Measurements from ENCODE around the gene HEATR3.

Gene HEATR3

DNA sequence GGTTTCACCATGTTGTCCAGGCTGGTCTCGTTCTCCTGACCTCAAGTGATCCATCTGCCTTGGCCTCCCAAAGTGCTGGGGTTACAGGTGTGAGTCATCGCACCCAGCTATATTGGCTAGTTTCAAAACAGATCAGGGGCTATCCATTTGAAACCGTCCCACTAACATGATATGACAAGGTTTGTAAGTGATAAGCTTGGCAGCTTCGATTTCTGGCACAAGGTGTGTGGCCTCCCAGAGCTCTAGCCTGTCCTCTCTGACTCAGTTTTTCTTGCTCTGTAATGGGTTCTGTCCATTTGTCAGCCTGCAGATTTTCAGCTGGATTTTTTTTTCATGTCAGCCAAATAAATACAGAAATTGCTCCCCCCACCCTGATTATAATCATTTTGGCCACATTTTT is 55.5 kb downstream of the HEATR3 start:
- no peak overlapping the region for H3K4me2 ChIP-seq (ENCODE audit: low read length)
- H3K79me2 ChIP-seq (ENCODE audit: insufficient read depth, low read length) = no peaks in the 10 kb centered on the region
- H3K9me3 ChIP-seq (ENCODE audit: low read length) = no peaks in the 10 kb centered on the region
- no peaks in the 10 kb centered on the region for H3K9me2 ChIP-seq (ENCODE audit: low read depth, low read length)
- no peaks in the 10 kb centered on the region for H4K20me1 ChIP-seq (ENCODE audit: insufficient read depth, low read length)
- H3K9ac ChIP-seq (ENCODE audit: low read length) = no peak overlapping the region
- no peaks in the 10 kb centered on the region for H3F3A ChIP-seq (ENCODE audit: insufficient read depth, low read length)
- H3K27me3 ChIP-seq (ENCODE audit: insufficient read depth, low read length) = no peaks in the 10 kb centered on the region
- H3K27ac ChIP-seq (ENCODE audit: low read depth, low read length, poor library complexity, severe bottlenecking) = no peak overlapping the region
- TF ChIP-seq, protein P1, sequence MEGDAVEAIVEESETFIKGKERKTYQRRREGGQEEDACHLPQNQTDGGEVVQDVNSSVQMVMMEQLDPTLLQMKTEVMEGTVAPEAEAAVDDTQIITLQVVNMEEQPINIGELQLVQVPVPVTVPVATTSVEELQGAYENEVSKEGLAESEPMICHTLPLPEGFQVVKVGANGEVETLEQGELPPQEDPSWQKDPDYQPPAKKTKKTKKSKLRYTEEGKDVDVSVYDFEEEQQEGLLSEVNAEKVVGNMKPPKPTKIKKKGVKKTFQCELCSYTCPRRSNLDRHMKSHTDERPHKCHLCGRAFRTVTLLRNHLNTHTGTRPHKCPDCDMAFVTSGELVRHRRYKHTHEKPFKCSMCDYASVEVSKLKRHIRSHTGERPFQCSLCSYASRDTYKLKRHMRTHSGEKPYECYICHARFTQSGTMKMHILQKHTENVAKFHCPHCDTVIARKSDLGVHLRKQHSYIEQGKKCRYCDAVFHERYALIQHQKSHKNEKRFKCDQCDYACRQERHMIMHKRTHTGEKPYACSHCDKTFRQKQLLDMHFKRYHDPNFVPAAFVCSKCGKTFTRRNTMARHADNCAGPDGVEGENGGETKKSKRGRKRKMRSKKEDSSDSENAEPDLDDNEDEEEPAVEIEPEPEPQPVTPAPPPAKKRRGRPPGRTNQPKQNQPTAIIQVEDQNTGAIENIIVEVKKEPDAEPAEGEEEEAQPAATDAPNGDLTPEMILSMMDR (IDR thresholded peaks at IDR 0.05; ENCODE audit: low read length) = no peak
- no peak for TF ChIP-seq EZH2 (IDR thresholded peaks at IDR 0.05; ENCODE audit: borderline replicate concordance, low read length)
- no peaks in the 10 kb centered on the region; the same call in 1 of the 2 replicates for H3K36me3 ChIP-seq (ENCODE audit: insufficient read depth, low read length)
- peaks cover 10% of the 10 kb centered on the region for H3K4me1 ChIP-seq (ENCODE audit: insufficient read depth, low read length, severe bottlenecking)
- H3K4me3 ChIP-seq (ENCODE audit: low read depth, low read length, poor library complexity, severe bottlenecking) = no peak overlapping the region
- H2AFZ ChIP-seq (ENCODE audit: low read length) = no peak overlapping the region

GRCh38 chr16:50121721-50122445 is 56.1 kb downstream of the HEATR3 start:
- Histone ChIP-seq H3K4me2 (ENCODE audit: low read length) (no peak overlapping the region), H3K9ac (ENCODE audit: low read length) (no peak overlapping the region), H3K9me2 (ENCODE audit: low read depth, low read length) (no peaks in the 10 kb centered on the region), H2AFZ (ENCODE audit: low read length) (no peak overlapping the region), H3K79me2 (ENCODE audit: insufficient read depth, low read length) (no peaks in the 10 kb centered on the region), H3F3A (ENCODE audit: insufficient read depth, low read length) (no peaks in the 10 kb centered on the region), H3K27me3 (ENCODE audit: insufficient read depth, low read length) (no peaks in the 10 kb centered on the region), H3K4me1 (ENCODE audit: insufficient read depth, low read length, severe bottlenecking) (peaks cover 10% of the 10 kb centered on the region), H3K36me3 (ENCODE audit: insufficient read depth, low read length) (no peaks in the 10 kb centered on the region; the same call in 1 of the 2 replicates), H3K4me3 (ENCODE audit: low read depth, low read length, poor library complexity, severe bottlenecking) (no peak overlapping the region), H3K27ac (ENCODE audit: low read depth, low read length, poor library complexity, severe bottlenecking) (no peak overlapping the region), H4K20me1 (ENCODE audit: insufficient read depth, low read length) (no peaks in the 10 kb centered on the region), H3K9me3 (ENCODE audit: low read length) (no peaks in the 10 kb centered on the region)
- TF ChIP-seq, protein P1 (IDR thresholded peaks at IDR 0.05; ENCODE audit: low read length) = no peak
- no peak for TF ChIP-seq EZH2 (IDR thresholded peaks at IDR 0.05; ENCODE audit: borderline replicate concordance, low read length)

GRCh38 chr16:50123417-50123816 is 57.6 kb downstream of the HEATR3 start:
- H3K9me3 ChIP-seq (ENCODE audit: low read length) = no peaks in the 10 kb centered on the region

More at GRCh38 chr16:50123417-50123816, 57.6 kb downstream of the HEATR3 start:
- H4K20me1 ChIP-seq (ENCODE audit: insufficient read depth, low read length) = no peaks in the 10 kb centered on the region
- H3K27me3 ChIP-seq (ENCODE audit: insufficient read depth, low read length) = no peaks in the 10 kb centered on the region
- H2AFZ ChIP-seq (ENCODE audit: low read length) = no peak overlapping the region
- H3K4me2 ChIP-seq (ENCODE audit: low read length) = no peak overlapping the region
- peaks cover 10% of the 10 kb centered on the region for H3K4me1 ChIP-seq (ENCODE audit: insufficient read depth, low read length, severe bottlenecking)
- H3K79me2 ChIP-seq (ENCODE audit: insufficient read depth, low read length) = no peaks in the 10 kb centered on the region
- H3K9me2 ChIP-seq (ENCODE audit: low read depth, low read length) = no peaks in the 10 kb centered on the region
- H3K4me3 ChIP-seq (ENCODE audit: low read depth, low read length, poor library complexity, severe bottlenecking) = no peak overlapping the region
- no peak overlapping the region for H3K27ac ChIP-seq (ENCODE audit: low read depth, low read length, poor library complexity, severe bottlenecking)
- no peak overlapping the region for H3K9ac ChIP-seq (ENCODE audit: low read length)
- TF ChIP-seq EZH2 (IDR thresholded peaks at IDR 0.05; ENCODE audit: borderline replicate concordance, low read length) = no peak
- TF ChIP-seq, protein P1 (IDR thresholded peaks at IDR 0.05; ENCODE audit: low read length) = no peak
- no peaks in the 10 kb centered on the region for H3F3A ChIP-seq (ENCODE audit: insufficient read depth, low read length)
- H3K36me3 ChIP-seq (ENCODE audit: insufficient read depth, low read length) = no peaks in the 10 kb centered on the region; the same call in 1 of the 2 replicates
